GM12891 (cell line): ENCODE results near the gene LILRA5.
"Not testable (repeated sequence)": the region's sequence is repeated elsewhere in the genome, so short reads cannot be mapped to it uniquely, and the experiment has no call there.

Experiments used
- POLR2A ChIP-seq: IDR thresholded peaks from 2 replicates; pipeline ENCODE4 v1.6.1; 2011; ENCODE audit warnings: low read depth, low read length, control low read depth
- POLR2AphosphoS5 ChIP-seq: IDR thresholded peaks from 2 replicates; pipeline ENCODE4 v1.6.1; 2011; ENCODE audit warnings: low read depth, low read length, control low read depth
- TAF1 ChIP-seq: IDR thresholded peaks from 2 replicates; pipeline ENCODE4 v1.6.1; 2011; ENCODE audit warnings: low read depth, low read length, control low read depth

GRCh38 chr19:54278571-54279195 is 34.3 kb downstream of the LILRA5 start:
- TF ChIP-seq POLR2A, POLR2AphosphoS5, TAF1: not testable (repeated sequence)
